HG03575 (cell line): ENCODE results near the gene LRRC1.

Source experiments
- ATAC-seq: cut with Tn5 transposase; IDR thresholded peaks from one replicate; pipeline ENCODE4 v1.9.1; 2021; ENCODE audit not compliant: unreplicated experiment, insufficient number of reproducible peaks, low FRiP score; ENCODE audit errors: extremely low read depth

LRRC1 gene

DNA sequence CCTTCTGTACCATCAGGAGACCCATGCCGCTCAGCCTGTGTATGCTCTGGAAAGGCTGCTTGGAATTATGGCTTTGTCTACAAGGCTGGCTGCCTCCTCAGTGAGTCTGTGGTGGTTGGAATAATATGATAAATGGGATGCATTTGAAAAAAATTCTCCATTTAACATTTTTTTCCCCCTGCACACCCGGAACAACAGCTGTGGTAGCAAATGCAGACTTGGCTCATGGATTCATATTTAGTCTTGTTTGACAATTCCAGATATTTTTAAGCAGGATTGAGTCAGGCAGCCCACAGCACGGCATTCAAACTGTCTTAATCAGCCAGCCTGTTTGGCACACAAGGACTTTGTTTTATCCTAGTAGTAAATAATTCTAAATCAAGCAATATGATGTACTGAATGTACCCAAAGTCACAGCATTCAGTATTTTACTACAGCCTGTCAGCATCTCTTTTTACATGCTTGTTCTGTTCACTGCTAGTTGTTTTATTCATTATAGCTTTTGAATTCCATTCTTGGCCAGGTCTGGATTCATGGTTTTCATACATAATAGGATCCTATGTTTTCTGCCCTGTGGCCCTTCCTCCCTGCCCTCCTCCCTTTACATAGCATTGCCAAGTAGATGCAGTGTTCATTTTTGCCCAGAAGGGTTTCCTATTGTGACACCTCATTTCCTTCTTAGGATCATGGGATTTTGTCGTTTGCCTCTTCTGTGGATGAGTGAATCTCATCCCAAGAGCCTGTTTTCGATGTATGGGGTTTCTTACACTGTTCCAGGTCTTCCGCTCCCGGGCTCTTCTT lies 68.1 kb downstream of the LRRC1 start:
- ATAC-seq = no peak

DNA sequence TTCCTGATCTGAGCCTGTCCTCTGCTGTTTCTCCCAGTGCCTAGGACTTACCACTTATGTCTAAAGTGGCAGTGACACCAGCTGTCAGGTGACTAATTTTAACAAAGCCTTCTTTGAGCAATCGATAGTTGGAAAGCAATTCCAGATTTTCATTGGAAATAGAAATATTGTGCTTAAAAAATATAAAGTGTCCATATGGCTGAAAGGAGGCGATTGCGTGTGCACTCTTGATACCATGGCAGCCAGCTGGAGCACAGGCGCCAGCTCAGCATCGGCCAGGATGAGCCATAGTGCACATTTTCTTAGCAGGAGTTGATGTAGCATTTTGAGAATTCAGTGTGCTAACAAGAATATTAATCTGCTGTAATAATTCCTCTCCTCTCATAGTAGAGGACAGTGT lies 70.0 kb downstream of the LRRC1 start:
- no peak for ATAC-seq

DNA sequence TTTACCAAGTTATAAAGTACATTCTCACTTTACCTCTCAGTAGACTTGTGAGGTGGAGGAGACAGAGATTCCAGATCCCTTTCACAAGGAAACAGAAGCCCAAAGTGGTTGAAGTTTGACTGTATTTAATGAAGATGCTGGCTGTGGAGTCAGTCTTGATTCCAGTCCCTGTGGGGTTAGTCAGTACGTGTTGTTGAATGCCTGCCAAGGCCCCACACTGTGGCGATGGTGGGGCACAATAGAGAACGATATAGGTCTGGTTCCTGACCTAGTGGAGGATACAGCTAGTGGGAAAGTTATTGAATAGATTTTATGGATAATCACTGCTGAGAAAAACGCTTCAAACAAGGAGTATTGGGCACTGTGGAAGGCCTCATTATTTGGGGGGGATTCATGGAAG lies 71.4 kb downstream of the LRRC1 start:
- no peak for ATAC-seq

DNA sequence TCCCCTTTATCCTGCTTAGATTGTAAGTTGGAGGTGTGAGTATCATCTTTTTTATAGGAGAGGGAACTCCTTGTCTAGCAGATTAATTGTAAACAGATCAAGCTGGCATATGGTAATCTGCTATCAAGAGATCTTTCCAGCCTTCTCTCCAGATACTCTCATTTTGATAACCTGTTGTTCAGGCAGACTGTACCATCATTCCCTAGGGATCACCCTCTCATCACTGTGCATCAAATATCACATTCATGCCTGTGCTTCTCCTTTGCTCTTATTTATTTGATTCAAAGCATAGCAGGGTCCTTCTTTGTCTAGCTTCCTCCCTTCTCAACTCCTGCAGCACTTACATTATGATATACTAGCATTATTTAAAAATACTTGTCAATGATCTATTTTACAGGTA lies 73.8 kb downstream of the LRRC1 start:
- ATAC-seq = no peak

- no peak for ATAC-seq
Measured at GRCh38 chr6:53869964-53870363, 75.2 kb downstream of the LRRC1 start.

DNA sequence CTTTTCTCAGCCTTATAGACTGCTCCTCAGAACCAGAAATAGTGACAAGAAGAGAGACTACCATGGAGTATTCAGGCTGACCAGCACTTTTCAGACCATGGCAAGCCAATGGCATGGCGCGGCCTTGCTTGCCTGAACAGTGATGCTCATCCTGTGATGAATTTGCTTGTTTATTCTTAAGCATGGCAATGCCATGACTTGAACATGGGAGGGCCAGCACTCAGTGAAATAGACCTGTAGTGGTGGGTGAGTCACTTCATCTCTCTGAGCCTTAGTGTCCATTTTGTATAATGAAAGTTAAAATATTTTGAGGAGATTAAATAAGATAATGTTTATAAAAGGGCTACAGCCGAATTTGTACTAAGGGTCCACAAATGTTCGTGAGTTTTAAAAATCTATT lies 79.1 kb downstream of the LRRC1 start:
- ATAC-seq = no peak

DNA sequence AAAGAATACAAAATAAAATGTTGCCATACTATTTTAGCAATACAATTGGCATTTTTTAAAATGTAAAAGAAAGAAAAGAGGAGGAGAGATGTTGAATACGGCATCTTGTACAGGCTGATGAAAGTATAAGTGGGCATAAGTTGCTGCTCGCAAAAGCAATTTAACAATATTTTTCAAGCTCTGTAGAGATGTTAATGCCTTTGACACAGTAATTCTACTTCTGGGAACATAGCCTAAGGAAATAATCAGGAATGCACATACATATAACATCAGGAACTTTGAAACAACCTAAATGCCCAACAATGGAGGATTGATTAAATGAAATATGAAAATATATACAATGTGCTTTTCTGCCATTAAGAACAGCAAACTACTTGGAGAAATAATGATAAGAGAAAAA lies 80.2 kb downstream of the LRRC1 start:
- no peak for ATAC-seq

GRCh38 chr6:53877151-53877550 lies 82.3 kb downstream of the LRRC1 start:
- ATAC-seq = no peak

- ATAC-seq = no peak
Measured at GRCh38 chr6:53878808-53879207, 84.0 kb downstream of the LRRC1 start.

GRCh38 chr6:53879608-53880007 lies 84.8 kb downstream of the LRRC1 start:
- ATAC-seq = no peak

DNA sequence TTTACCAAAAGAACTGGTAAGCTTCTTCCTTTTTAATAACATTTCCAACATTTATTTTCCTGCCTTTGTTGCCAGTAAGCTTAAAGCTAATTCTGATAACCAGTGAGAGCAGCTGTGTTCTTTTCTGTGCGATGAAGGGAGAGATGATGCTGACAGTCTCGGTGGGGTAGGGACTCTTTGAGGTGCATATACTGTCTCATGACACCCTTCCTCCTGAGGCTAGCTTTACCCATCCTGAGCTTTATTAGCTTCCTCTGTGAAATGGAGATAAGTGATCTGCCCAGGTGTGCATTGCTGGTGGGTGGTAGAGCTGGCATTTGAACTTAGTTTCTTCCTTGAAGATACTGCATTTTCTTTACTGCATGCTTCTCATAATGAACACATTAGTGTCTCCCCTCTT lies 92.5 kb downstream of the LRRC1 start:
- ATAC-seq = no peak

DNA sequence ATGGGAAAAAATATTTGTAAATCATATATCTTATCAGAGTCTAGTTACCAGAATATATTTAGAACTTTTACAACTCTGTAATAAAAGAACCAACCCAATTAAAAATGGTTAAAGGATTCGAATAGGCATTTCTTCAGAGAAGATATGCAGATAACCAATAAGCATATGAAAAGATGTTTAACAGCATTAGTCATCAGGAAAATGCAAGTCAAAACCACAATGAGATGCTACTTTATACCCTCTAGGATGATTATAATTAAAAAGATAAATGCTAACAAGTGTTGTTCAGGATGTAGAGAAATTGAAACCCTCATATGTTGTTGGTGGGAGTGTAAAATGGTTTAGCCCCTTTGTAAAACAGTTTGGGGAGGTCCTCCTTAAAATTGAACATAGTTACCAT lies 94.1 kb downstream of the LRRC1 start:
- ATAC-seq = no peak

DNA sequence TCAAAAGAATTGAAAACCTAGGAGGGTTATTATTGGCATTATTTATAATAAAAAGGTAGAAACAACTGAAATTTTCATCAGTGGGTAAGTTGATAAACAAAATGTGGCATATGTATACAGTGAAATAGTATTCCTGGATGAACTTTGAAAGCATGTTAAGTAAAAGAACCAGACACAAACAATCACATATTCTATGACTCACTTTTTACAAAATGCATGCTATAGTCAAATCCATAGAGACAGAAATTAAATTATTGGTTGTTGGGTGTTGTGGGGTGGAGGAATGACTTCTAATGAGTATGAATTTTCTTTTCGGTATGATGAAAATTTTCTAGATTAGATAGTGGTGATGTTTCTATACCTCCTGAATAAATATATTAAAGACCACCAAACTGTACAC lies 94.6 kb downstream of the LRRC1 start:
- ATAC-seq = no peak

GRCh38 chr6:53892707-53893106 lies 97.9 kb downstream of the LRRC1 start:
- no peak for ATAC-seq

GRCh38 chr6:53894091-53894490 lies 99.3 kb downstream of the LRRC1 start:
- ATAC-seq = no peak

GRCh38 chr6:53896196-53896595 lies 101.4 kb downstream of the LRRC1 start:
- no peak for ATAC-seq

DNA sequence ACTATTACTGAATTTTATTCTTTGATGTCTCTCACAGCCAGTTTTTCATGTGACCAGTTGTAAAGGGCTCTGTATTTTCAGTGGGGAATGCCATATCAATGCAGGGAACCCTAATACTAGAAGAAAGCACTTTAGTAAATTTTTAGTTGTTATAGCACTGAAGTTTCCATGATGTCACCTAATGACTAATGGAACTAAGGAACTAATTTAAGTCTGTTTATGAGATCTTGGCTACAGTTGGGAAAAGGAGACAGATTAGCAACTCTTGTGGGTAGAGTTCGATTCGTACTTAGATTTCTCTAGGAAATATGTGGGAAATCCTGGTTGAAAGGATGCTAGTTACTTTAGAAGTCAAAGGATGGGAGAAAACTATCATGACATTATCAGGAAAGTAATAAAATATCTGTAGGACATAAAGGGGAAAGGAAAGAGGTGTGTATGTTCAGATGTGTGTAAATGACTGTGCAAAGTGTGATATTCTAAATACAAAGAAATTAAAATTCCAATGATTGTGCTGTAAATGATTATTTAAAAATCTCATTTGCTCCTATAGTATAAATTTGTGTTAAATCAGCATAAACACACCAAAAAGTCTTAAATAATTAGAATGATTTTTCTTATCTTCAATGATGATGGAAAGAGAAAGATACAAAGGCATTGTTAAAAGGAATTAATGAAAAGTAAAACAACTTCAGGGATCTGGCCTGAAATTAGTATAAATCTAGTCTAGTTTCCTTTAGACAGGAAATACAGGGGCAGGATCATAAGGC lies 103.4 kb downstream of the LRRC1 start:
- ATAC-seq = no peak

- ATAC-seq = no peak
Measured at GRCh38 chr6:53899512-53899911, 104.7 kb downstream of the LRRC1 start.

GRCh38 chr6:53903357-53903756 lies 108.6 kb downstream of the LRRC1 start:
- ATAC-seq = no peak

GRCh38 chr6:53906103-53906502 lies 111.3 kb downstream of the LRRC1 start:
- no peak for ATAC-seq
